ENCODE data around the gene SERPINA7. TPM values are rescaled to one million over a fixed set of nuclear protein-coding genes. Genes with fewer than 3 reads are reported as not detected.
A peak's percentile ranks its signal among the peaks of the same experiment; 100 is the strongest.

Gene SERPINA7
- total and polyA plus RNA-seq, 2 of the 13 experiments (the other 11 are each of a cell fraction or from before 2014, with no cell fraction given) = 315 to 456 TPM

- TF ChIP-seq HIC2 (CRISPR knock-in tag; IDR thresholded peaks at IDR 0.05; ENCODE audit: low read depth) (no peak), ARID4A (CRISPR knock-in tag; IDR thresholded peaks at IDR 0.05; ENCODE audit: borderline replicate concordance) (peak; percentile 18; the same call in 1 of the 2 replicates), TOPORS (CRISPR knock-in tag; IDR thresholded peaks at IDR 0.05) (no peak), SKI (IDR thresholded peaks at IDR 0.05; ENCODE audit: partially characterized antibody) (peak; percentile 46), FOXA1 (IDR thresholded peaks at IDR 0.05) (no peak), FOXA1 (CRISPR knock-in tag; IDR thresholded peaks at IDR 0.05) (peak; percentile 44; the same call in 1 of the 2 replicates), GABPB1 (CRISPR knock-in tag; IDR thresholded peaks at IDR 0.05) (no peak), HIVEP1 (CRISPR knock-in tag; IDR thresholded peaks at IDR 0.05) (no peak), ZNF256 (CRISPR knock-in tag; conservative IDR thresholded peaks at IDR 0.05) (no peak), SOX5 (CRISPR knock-in tag; IDR thresholded peaks at IDR 0.05; ENCODE audit: borderline replicate concordance) (peak; percentile 85), SAP130 (CRISPR knock-in tag; IDR thresholded peaks at IDR 0.05; ENCODE audit: low read depth) (peak; percentile 70), ARID3A (IDR thresholded peaks at IDR 0.05; ENCODE audit: low read depth, low read length) (0 out of 2 replicates have a peak, but pooled peaks have one; percentile 16), ZNF484 (CRISPR knock-in tag; IDR thresholded peaks at IDR 0.05; ENCODE audit: borderline replicate concordance, low read depth) (no peak), ARID5B (CRISPR knock-in tag; IDR thresholded peaks at IDR 0.05) (peak; percentile 86), CBX5 (CRISPR knock-in tag; IDR thresholded peaks at IDR 0.05; ENCODE audit: borderline replicate concordance) (peak; percentile 45; the same call in 1 of the 2 replicates), MED13 (CRISPR knock-in tag; IDR thresholded peaks at IDR 0.05) (peak; percentile 76; the same call in 1 of the 2 replicates), TFDP1 (CRISPR knock-in tag; IDR thresholded peaks at IDR 0.05; ENCODE audit: borderline replicate concordance) (no peak), MIER3 (CRISPR knock-in tag; IDR thresholded peaks at IDR 0.05; ENCODE audit: borderline replicate concordance) (peak; percentile 47; the same call in 1 of the 2 replicates)
Measured at GRCh38 chrX:106007815-106008214, 30.7 kb downstream of the SERPINA7 start (continued).

Measured in HepG2 (cell line).